NCI-H226 (cell line): ENCODE results near the gene FAM180A.
A peak's percentile ranks its signal among the peaks of the same experiment; 100 is the strongest.
"Not testable (repeated sequence)": the region's sequence is repeated elsewhere in the genome, so short reads cannot be mapped to it uniquely, and the experiment has no call there.

Experiments used
- DNase-seq: peaks from one replicate; pipeline ENCODE4 v3.0.0-alpha.2; 2015

FAM180A gene

DNA sequence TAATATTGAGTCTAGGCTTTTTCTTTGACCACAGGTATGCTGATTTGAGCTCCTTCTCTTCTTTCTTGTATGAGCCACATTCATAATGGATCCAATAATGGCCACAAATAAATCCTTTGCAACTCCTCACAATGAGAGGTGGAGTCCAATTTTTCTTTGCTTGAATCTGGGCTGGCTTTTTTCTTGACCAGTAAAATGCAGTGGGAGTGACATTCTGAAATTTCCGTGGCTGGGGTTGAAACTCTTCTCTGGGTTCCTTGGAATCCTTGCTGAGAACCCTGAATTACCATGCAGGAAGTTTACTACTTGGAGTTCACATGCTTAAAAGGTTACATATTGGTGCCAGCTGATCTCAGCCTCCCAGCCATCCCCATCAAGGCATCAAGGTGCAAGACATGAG is 22.4 kb upstream of the FAM180A start:
- DNase-seq: no peak

DNA sequence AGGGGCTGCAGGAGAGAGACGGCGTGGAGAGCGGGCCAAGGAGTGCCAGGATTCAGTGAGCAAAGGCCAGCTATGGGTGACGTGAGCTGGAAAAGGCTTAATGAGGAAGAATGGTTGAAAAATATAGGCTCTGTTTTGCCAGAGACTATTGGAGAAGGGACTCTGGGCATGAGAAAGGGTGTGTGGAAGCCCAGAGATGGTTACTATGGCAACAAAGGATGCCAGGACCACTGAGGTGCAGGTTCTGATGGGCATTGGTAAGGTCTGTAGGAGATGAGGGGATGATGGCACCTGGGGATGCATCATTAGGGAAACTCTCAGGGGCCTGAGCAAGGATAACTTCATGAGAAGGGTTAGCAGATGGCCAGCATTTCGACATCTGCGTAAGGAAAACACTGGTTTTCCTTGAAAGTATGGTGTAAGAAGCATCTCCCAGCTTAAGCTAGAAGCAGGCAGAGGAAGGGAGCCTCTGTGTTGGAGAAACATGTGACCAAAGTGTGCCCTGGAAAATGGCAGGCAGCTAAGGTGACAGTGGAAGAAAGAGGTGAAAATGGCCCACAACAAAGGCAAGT is 21.6 kb upstream of the FAM180A start:
- DNase-seq: no peak

DNA sequence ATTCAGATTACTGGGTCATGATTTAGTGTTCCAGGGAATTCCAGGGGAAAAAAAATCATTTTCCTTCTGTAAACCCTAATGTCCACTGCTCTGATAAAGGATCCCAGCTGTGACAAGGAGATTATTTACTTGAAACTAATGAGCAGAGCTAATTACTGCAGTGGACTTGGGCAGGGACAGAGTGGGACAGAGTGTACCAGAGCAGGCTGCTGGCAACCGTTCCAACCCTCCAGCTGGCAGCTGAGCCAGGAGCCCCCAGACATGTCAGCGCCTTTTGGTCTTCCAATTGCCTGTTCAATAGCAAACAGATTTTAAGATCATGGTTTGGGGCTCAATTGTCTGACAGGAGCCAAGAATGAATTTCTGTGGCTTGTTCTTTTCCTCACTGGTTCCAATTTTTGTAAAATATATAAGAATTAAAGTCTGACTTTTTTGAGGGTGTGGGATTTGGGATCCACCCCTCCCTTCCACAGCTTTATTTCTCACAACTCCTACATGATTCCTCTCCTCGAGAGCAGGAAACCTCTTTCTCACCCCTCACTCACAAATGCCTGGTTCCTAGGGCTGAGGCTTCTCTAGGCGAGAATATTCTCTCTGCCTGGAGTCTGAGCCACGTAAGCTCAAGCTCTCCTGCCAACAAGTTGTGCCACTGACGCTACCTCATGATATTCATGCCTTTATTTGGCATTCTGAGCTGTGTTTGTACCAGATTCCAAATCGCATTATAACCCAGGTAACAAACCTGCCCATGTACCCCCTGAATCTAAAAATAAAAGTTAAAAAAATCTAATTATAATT is 20.6 kb upstream of the FAM180A start:
- DNase-seq: no peak

DNA sequence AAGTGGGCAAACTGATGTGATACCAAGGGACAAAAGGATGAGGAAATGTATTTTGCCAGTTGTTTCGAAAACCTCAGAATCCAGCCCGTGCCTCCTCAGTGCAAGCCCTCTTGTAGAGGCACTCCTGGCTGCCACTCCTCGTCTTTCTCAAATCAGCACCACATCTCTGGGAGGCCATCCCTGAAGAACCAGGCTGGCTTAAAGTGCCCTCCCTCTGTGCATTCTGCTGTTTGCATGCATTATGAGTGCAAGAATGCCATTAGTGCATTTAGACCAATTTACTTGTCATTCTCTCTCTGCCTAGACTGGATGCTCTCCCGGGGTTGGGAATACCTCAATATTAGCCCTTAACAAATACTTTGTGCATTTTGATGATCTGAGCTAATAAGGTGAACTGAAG is 19.9 kb upstream of the FAM180A start:
- no peak for DNase-seq

DNA sequence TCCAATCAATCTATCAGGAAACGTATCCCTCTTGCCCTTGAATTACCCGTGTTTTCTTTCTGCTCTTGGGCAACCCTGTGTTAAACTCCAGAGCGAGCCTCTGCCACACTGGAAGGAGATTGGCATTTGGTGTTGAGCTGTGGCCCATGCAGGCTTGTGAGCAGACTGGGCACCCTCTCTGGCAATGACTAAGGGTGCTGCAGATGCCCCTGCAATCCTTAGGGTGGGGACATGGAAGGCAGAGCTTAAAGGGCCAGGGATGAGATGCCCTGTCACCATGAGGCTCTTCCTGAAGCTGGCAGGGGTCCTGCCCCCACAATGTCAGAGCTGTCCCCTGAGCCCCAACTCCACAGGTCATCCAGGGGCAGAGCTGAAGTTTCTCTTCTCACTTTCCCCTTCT is 19.5 kb upstream of the FAM180A start:
- DNase-seq: no peak

DNA sequence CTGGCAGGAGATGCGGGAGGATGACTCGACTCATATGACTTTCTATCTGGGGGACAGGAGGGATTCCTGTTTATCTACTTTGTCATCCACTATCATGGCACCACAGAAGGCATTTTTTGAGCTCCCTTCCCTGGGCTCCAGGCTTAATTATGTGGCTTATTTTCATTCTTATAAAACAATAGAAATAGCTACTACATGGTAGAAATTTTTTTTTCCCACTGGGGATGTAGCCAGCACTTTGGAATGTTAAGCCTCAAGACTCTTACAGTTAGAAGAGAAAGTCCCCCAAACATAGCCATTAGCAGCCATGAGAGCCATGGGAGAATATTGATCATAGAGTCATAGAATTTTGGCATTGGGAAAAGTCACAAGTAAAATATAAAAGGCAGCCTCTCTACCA is 14.6 kb upstream of the FAM180A start:
- no peak for DNase-seq

DNA sequence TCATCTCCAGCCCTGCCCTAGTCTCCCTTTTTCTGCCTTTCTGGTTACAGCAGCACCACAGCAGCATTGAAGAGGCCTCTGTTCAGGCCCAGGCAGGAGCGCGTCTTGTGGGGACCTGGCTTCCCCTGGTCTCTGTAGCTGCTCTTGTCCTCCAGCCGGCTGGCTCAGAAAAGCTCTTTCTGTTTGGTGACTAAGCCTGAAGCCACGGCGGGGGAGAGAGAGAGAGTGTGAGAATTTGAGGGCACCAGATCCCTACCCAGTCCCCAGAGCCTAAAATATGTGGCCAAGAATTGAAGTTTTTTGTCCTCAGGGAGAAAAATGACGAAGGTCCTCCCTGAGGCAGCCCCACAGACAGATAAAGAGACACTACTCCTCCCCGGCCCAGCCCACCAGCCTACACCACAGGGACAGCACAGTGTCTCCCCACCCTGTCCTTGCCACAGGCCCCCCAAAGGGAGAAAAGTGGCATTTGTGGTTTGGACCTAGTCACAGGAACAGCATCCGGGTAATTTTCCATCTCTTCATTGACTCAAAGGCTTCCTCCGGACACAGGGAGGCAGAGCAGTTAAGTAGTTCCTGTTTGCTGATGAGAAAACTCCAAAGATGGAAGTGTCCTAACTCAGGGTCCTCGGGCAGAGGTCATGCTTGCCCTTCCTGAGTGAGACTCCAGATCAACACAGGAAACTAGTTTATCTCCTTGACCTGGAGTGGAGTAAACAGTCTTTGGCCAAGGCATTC is 13.3 kb upstream of the FAM180A start:
- peak; percentile 2 for DNase-seq

DNA sequence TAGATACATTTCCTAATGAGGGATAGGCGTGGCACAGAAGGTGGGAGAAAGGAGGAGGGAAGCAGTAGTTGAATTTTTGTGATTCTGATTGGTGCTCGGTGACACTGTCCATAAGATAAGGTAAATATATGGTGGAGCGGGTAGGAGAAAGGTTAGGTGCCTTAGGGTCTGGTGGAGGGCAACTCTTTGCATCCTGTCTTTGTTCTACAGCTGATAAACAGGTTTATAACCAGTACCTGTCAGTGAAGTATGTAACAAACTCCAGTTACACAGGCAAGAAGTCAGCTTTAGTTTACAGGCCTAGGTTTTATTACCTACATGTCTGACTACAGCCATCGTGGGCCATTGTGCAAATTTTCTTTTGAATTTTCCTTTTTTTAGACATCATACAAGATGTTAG is 10.9 kb upstream of the FAM180A start:
- DNase-seq: no peak

DNA sequence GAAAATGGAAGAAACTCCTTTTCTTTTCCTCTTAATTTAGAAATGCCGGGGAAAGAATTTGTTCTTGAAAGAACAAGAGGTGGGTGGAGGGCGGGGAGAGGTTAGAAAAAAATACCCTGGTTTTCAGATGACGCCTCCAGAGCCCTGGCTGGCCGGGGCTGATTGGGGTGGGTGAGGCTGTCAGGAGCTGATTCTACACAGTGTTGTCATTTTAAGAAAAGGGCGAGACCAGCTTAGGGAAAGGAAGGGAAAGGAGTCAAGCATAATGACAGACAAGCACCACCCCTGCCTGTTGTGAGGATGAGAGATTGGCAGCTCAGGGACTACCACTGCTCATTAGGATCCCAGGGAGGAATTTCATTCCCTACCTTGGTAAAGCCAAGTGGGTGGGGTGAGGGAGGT is 9.9 kb upstream of the FAM180A start:
- DNase-seq: peak; percentile 68

DNA sequence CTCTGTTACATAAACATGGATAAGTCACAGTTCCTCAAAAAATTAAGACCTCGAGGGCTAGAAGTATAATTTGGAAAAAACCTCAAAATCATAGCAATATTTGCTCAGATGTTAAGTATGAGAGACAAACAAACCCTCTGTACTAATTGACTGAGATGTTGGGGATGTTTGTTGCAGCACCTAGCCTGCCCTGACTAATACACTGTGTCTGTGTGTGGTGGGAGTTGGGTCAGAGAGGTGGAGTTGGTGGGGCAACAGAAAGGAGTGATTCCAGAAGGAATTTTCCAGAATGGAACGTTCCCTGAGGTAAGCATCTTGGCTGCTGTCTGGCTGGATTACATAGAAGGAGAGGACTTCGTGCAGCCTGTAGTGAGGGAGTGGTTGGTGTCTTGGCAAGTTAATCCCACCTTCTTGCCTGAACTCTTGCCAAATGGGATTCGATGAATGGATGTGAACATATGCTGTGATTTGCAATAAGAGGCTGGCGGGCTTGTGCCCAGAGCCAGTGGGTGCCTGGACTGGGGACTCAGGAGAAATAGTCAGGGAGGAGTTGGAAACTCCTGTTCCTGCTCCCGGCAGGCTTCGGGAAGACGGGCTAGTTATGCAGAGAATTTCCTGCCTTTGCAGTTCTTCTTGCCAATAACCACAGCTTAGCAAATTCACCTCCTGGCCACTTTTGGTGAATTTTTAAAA is 9.3 kb upstream of the FAM180A start:
- peak; percentile 84 for DNase-seq

DNA sequence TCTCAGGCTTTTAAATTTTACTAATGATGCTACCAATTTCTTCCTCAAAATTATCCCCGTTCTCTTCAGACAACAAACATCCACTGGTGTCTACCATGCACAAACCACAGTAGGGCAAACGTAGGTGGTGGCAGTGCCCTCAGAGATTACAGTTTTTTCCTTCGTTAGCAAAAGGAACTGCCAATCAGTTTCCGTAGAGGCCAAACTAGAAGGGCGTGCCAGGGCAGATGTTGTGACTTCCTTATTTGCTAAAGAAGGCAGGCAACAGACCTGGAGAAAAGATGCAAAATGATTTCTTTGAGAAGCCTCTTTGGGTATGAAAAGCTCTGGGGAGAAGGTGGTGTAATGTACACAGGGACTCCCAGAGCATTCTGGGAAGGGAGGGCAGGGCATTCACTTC is 7.6 kb upstream of the FAM180A start:
- DNase-seq: no peak

DNA sequence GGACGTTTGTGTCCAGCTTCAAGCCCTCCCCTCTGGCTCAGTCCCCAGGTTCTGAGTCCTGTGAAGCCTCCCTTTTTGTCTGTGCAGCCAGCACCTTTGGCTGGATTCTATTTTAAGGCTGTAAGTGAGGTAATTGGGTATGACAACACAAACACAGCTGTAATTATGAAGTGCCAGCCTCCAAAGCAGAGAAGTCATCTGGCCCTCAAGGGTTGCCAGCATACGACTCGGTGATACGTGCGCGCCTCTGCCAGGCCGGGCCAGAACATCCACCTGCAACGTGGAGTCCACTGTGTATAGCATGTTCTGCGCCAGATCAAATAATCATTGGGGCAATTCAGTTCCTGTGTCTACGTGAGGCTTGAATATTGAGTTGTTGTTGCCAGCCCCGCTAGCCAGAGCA is 6.7 kb upstream of the FAM180A start:
- DNase-seq: no peak

DNA sequence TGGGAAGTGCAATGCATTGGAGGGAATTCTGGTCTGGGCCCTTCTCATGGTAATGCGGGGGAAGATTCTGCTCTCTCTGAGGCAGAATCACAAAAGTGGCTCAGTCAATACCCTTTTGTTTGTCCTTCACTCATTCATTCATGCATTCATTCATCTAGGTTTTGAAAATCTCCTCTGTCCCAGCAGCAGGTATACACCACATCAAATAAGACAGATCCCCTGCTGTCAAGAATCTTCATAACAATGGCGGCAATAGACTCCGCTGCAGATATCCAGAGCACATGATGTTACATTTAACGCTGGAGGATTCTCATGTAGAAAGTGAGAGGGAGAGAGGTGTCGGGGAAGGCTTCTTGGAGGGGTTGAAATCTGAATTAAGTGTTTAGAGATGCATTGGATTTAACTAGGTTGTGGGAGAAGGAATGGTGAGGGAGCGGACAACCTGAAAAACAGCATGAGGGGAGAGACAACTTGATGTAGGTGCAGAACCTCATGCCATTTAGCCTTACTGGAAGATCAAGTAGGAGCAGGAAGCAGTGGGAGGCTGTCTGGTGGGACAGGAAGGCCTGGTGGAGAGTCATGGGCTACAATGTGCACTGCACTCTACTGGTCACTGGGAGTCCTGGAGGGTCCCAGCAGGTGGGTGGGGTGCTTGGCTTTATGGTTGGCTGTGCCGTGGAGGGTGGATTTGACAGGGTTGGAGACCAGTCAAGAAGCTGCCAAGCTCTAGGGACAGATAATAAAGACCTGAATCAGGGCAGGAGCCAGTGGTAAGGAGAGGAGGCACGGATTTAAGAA is 5.2 kb upstream of the FAM180A start:
- no peak for DNase-seq

DNA sequence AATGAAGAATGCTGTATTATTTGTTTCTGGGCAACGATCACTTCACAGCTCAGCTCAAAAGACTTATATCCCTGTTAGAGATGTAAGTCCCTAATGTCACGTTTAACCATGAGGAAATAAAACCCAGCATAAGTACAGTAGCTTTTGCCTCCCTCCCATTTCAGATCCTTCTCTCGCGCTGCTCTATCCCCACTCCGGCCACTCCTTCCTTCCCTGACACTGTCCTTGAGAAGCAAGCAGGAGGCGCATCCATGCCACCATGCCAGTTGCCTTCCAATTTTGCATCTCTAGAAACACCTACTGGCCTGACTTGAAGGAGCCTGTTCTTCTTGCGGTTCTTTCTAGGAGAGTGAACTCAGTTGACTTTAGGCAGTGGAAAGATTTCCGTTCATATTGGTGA is 1.2 kb downstream of the FAM180A start:
- no peak for DNase-seq

DNA sequence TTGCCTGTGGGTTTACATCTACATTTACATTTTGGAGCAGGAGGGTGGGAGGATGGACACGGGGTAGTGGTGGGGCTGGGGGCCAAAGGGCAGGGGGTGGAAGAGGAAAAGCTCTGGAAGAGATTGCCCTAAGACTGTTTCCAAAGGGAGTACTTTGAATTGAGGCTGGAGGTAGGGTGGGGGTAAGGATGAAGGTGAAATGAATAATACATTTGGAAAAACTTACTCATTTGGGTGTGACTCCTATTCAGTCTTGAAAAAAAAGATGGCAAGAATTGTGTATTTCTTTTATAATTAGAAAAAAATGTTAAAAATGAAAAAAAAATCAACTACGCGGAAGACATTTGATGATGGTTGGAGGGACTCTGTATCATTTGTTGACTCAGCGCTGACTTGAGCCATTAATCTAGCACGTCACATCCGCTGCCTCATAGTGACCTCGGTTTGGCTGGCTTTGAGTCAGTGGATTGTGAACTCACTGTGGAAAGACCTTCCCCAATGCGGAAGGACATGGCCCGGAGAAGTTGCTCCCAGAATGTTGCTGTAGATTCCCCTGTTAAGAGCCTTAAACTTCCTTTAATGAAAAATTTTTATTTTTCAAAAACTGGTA is 2.8 kb downstream of the FAM180A start:
- DNase-seq: peak; percentile 94

DNA sequence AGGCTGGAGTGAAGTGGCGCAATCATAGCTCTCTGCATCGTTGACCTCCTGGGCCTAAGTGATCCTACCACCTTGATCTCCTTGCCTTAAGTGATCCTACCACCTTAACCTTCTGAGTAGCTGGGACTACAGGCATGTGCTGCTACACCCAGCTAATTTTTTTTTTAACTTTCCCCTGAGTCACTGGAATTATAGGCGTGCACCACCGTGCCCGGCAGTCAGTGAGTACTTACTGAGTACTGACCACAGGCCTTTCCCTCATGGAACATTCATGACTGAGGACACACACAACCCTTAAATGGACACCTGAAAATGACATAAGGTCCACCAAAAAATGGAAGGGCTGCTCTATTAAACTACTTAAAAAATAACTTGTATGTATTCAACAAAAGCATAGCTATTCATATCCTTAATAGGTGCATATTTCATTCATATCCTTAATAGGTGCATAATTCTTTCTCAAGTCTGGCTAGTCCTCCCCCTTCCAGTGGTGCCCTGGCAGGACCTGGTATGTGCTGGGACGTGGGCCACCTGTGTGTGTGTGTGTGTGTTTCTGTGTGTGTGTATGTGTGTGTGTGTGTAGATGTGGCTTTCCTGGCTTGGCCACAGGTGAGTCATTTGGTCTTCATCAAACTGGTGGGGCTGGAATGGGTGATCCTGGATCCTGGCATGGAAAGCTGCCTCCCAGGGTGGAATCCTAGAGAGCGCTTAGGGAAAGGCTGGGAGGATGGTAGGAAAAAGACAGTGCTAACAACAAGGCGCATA is 3.5 kb downstream of the FAM180A start:
- peak; percentile 90 for DNase-seq

DNA sequence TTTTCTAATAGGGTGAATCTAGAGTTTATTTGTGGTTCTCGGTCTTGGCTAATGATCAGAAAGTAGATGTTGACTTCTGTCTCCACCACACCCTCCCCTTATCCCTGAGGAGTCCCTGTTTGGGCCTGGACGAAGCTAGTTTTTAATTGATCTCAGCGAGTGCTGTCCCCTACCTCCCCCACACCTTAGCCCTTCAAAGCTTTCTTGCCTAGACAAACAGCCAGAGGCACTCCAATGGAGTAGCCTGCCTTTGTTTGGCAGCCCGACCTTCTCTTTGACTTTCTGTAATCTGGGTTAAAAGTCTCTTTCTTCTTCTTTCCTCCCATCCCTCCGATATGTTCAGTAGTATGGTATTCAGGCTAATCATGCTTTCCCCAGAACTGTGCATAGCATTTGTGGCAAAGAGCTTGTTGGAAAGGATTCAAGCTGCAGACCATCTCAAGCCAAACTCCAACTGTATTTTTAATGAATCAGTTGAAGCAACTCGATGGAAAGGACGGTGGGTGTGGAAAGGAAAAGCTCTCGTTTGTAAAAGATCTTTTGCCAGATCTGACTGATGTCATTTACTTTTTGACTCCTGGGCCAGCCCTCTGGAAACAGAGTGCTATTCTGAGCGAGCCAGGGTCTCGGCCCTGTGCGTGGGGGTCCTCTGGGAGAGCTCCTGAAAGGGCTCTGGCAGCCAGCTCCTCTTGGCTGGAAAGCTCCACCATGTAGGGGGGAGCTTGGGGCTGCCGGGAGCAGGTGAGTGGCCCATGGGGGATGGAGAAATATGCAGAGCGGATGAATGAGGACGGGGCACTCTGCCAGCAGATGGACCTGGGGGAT is 4.5 kb downstream of the FAM180A start:
- no peak for DNase-seq

DNA sequence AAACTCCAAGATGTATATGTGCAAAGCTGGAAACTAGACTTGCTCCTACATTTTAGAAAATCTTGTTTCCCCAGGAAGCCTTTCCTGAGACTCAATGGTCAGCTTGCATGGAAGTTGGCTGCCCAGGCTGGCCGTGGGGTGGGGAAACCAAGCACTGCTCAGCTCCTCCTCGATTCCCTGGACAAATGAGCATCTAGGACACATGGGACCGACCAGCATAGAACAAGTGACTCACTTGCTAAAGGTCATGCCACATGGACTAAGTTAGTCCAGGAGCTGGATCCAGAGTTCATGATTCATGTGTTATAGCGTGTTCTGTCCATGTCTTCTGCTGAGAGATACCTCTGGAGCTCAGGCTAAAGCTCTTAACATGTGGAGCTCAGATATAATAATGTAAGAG is 6.2 kb downstream of the FAM180A start:
- no peak for DNase-seq

DNA sequence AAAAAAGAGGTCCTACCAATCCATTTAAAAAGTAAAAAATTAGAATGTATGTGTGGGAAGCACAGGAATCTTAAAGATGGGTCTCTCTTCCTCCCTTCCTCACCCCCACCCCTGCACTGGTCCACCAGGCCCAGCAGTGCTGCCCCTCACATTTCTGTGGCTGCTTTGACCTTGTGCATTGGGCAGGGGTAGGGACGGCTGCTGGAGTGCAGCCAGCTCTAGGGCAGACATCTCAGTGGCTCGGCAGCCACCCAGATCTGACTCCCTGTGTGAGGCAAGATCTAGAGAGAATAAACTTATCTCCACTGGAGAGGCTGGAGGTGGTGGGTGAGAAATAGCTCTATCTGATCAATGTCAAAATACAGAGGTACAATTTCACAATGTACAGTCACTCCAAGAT is 6.7 kb downstream of the FAM180A start:
- no peak for DNase-seq

DNA sequence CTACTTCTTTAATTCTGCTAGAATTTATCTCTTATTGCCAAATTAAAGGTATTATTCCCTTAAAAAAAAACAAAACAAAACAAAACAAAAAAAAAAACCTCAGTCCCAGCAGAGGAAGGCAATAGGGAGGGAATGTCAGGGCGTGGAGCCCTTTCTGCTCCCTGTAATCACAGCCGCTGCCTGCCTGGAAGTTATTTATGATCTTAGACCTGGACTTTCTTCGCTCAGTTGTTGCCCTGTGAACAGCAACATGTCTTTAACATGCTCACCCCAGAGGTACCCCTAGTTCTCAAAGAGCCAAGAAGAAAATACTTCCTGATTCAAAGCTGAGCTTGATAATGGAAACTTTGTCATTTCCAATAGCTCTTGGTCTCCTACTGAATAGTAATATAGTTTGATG is 7.7 kb downstream of the FAM180A start:
- no peak for DNase-seq

DNA sequence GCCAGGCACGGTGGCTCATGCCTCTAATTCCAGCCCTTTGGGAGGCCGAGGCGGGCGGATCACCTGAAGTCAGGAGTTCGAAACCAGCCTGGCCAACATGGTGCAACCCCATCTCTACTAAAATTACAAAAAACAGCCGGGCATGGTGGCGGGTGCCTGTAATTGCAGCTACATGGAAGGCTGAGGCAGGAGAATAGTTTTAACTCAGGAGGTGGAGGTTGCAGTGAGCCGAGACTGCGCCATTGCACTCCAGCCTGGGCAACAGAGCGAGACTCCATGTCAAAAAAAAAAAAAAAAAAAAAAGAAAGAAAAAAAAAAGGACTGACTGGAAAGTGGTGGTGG is 11.3 kb downstream of the FAM180A start:
- not testable (repeated sequence) for DNase-seq
